RWPE1 (cell line): ENCODE measurements around the gene ARL14EP.

ENCODE experiments used
- CTCF ChIA-PET: fragments of 350-600 bp; sonication (Branson Sonifier 250); formaldehyde crosslinking; extraction: SDS; loops from one replicate; lab custom pipeline; 2021; lab: Yijun Ruan, JAX
- POLR2A ChIA-PET: fragments of 400-600 bp; formaldehyde crosslinking; extraction: SDS; loops from one replicate; lab custom pipeline; 2020; ENCODE audit warnings: antibody characterized with exemption; ENCODE audit not compliant: low non-redundant PET; lab: Yijun Ruan, JAX
- DNase-seq: peaks from one replicate; pipeline ENCODE4 v3.0.0; 2012; ENCODE audit warnings: low spot score
- H3K27ac ChIP-seq: fragments of 450-650 bp; 2 replicates; pipeline ENCODE4 v1.5.1; 2017
- CTCF ChIP-seq: fragments of 450-650 bp; conservative IDR thresholded peaks from 2 replicates; pipeline ENCODE4 v1.5.1; 2017; ENCODE audit warnings: low read depth, mild to moderate bottlenecking

ARL14EP gene

GRCh38 chr11:30285416-30286121, 37.3 kb upstream of the ARL14EP start:
- no peak for TF ChIP-seq CTCF
- CTCF ChIA-PET, result no interaction called here
- no peak overlapping the region for H3K27ac ChIP-seq
- no peak for DNase-seq
- POLR2A ChIA-PET, result no interaction called here

- H3K27ac ChIP-seq, result no peak overlapping the region
- no peak for TF ChIP-seq CTCF
- CTCF ChIA-PET, result no interaction called here
- DNase-seq, result no peak
- POLR2A ChIA-PET, result no interaction called here
Measured at GRCh38 chr11:30291331-30291730, 31.6 kb upstream of the ARL14EP start.

- H3K27ac ChIP-seq, result no peak overlapping the region
- DNase-seq, result no peak
- CTCF ChIA-PET, result no interaction called here
- no peak for TF ChIP-seq CTCF
- POLR2A ChIA-PET, result no interaction called here
Measured at GRCh38 chr11:30292545-30292944, 30.4 kb upstream of the ARL14EP start.

GRCh38 chr11:30295178-30295885, 27.6 kb upstream of the ARL14EP start:
- H3K27ac ChIP-seq, result no peak overlapping the region
- DNase-seq, result no peak
- CTCF ChIA-PET, result no interaction called here
- no peak for TF ChIP-seq CTCF
- POLR2A ChIA-PET, result no interaction called here

- ChIA-PET CTCF (interaction anchor here (0.8 kb wide), 1 partner anchor 856 kb away, joined by 3 read pairs; no protein-coding TSS in a partner anchor), POLR2A (no interaction called here)
- no peak overlapping the region for H3K27ac ChIP-seq
- no peak for TF ChIP-seq CTCF
- no peak for DNase-seq
Measured at GRCh38 chr11:30304620-30305019, 18.3 kb upstream of the ARL14EP start.

- CTCF ChIA-PET, result no interaction called here
- TF ChIP-seq CTCF, result no peak
- no peak for DNase-seq
- no peak overlapping the region for H3K27ac ChIP-seq
- POLR2A ChIA-PET, result no interaction called here
Measured at GRCh38 chr11:30310623-30311022, 12.3 kb upstream of the ARL14EP start.
